Smooth muscle cell of the brain vasculature (primary cell): Measurements from ENCODE around the gene ENG.
"Not testable (repeated sequence)": the region's sequence is repeated elsewhere in the genome, so short reads cannot be mapped to it uniquely, and the experiment has no call there.

Experiments used
- DNase-seq: peaks from one replicate; pipeline ENCODE4 v3.0.0-alpha.2; 2012; ENCODE audit warnings: low read depth, low spot score

Gene ENG

GRCh38 chr9:127854184-127854806 lies at the start of gene ENG:
TSS of gene ENG (minus strand) at chr9:127854658. CDS start at chr9:127854355, 303 bp downstream.
- DNase-seq: no peak

DNA sequence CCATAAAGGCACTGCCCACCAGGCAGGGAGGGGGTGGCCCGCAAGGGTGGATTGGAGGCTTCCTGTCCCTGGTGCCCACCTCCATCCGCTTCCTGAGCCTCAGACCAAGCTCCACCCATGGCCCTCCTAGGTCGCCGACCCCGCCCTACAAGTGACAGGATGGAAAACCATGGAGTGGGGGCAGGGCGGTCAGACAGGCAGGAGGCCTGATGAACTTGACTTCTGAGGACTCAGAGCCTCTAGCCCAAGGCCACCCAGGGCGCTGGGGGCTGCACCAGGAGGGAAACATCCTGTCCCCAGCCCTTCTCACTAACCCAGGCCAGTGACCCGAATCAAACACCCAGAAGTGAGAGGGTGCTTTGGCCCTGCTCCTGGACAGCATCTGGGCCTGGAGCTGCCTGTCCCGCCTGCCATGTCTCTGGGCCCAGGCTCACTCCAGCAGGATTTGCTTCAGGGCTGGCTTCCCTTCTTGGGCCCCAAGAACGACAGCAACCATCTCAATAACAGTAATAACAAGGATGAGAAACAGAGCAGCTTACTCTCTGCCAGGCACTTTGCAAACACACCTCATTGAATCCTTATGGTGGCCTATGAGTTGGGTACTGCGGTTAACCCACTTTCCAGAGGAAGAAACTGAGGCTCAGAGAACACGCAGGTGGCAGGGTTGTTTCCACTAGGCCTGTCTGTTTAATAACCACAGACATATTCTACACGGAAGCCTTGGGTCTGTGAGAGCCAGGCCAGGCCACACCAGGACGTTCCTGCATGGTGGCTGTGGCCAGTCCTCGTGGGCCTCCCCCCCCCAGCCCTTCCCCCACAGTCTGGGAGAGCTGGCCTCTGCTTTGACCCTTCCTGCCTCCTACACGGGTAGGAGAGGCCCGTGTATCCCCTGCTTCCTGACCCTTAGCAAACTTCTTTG lies 49.4 kb upstream of the ENG start:
- no peak for DNase-seq

GRCh38 chr9:127899128-127899943 lies 44.9 kb upstream of the ENG start, which contains the start of gene ST6GALNAC6:
TSS of gene ST6GALNAC6 (minus strand) at chr9:127899603. CDS start at chr9:127897981, 1,622 bp downstream.
- no peak for DNase-seq

DNA sequence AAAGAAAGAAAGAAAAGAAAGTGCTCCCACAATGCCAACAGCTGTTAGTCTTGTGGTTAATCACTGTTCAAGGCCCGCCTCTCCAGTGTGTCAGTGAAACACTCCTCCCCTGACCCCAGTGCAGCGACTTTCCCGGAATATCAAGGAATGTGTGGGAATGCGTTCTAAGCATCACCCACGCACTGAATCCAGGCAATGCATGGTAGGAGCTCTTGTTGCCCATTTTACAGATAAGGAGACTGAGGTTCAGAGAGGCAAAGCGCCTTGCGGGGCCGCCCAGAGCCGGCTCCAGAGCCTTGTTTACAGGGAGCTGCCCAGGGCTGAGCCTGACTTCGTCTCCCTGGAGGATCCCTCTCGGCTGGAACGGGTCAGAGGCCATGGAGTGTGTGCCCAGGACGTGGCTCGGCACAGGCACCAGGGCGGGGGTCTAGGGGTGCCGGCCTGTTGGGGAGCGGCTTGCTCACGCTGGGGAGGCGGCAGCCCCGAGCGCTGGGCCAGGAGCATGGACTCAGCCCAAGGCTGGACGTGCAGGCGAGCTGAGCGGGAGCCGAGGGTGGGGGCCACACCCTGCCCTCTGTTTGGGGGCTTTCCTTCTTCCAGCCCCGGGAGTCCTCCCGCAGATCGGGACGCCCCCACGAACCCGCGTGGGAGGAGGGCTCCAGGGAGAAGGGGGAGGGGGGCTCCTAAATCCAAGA lies 44.1 kb upstream of the ENG start:
- DNase-seq: no peak

DNA sequence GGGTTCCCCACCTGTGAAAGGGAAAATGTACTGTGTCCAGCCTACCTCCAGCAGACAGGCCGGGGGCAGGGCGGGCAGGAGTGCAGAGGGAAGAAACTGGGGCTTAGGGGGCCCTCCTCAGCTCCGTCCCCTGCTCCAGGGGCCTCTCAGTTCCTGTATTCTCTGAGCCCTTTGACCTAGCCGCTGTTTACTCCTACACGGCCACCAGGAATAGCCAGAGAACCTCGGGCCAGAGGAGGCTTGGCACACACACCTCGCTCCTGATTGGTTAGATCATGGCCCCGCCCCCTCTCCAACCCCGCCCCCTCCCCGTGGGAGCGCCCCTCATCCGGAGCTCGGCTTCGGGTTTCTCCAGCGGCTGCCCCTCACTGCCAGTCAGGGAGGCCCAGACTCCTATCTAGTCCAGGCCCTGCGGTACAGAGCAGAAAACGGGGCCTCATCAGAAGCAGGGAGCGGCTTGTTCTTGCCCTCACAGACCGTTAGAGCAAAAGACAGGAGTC lies 42.8 kb upstream of the ENG start:
- DNase-seq: no peak

DNA sequence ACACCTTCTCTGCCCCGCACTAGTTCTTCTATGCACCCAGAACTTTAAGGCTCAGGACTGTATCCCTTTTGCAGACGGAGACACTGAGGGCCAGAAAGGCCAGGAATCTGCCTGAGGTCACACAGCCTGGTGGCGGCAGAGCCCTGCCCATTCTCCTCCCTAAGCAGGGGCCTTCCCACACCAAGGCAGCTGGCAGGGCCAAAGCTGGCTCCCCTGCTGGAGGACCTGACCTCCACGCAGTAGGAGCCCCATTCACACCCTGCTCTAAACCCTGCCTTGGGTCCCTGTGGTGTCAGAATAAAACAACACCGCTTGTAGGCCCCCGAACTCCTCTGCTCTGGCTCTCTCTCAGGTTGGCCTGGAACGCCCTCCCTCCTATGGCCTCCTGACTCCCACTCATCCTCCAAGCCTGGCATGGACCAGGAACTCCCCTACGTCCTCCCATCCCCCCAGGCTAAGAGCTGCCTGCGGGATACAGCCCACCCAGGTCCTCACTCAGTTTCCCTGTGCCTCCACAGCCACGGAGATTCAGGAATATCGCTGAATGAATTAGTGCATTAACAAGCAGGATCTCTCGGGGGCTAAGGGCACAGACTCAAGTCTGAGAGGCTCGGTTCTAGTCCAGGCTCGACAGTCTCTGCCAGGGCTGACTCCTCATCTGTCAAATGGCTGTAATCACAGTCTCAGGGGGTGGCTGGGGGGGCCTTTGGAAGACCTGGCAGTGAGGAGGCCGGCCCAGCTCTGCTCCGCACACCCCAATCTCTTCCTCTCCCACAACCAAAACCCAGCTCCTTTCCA lies 42.1 kb upstream of the ENG start:
- DNase-seq: no peak

DNA sequence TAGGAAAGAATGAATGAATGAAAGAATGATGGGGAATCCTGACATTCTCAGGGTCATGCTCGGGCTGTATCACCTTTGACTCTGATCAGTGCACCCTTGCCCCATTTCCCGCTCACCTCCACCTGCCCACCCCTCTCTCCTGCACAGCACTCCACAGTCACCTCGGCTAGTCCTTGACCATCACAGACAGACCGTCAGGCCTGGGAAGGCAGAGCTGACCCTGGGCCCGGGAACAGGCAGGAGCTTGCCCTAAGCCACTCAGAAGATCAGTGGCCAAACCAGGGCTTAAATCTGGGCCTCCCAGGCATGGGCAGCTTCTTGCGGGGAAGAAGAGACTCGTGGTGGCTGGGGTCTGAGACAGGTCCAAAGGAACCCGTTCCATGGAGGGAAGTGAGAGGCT lies 41.4 kb upstream of the ENG start:
- DNase-seq: no peak

DNA sequence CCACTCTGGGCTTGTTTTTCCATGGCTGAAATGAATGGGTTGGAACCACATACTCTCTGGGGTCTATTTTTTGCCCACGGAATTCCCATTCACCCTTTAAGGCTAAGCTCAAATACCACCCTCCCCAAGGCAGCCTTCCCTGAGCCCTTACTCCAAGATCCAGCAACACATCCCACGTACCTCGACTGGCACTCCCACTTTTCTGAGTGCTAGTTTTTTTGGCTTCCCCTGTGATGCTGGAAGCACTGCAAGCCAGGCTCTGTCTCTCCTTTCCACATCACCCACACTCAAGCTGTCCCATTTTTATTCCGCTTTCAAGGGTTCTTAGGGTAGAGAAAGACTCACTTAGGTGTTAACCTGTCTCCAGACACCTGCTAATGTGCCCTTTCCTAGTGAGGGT lies 38.9 kb upstream of the ENG start:
- no peak for DNase-seq

DNA sequence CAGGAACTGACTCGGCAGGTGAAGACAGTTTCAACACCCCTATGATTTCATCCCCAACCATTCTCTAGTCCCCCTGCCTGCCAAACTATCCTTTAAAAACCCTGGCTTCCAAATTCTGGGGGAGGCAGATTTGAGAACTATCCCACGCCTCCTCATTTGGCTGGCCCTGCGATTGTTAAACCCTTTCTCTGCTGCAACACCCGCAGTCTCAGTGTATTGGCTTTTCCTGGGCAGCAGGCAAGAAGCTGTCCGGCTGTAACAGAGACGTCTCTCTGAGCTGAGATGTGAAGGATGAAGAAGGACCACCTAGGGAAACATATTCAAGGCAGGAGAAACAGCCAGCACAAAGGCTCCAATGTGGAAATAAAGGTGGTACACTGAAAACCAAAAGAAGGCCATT lies 38.4 kb upstream of the ENG start:
- no peak for DNase-seq

DNA sequence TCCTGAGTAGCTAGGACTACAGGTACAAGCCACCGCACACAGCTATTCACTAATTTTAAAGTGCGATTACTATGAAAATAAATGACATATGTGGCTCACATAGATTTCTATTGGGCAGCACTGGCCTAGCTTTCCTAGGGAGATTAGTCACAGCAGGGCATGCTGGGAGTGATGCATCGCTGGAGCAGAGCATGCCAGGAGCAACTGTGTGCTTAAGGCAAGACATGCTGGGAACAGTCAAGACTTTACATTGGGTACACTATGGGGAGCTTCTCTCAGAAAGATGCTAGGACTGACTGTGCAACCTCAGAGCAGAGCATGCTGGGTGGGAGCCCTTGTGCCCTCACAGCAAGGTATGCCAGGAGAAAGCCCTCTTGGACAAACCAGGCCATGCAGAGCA lies 35.6 kb upstream of the ENG start:
- no peak for DNase-seq

DNA sequence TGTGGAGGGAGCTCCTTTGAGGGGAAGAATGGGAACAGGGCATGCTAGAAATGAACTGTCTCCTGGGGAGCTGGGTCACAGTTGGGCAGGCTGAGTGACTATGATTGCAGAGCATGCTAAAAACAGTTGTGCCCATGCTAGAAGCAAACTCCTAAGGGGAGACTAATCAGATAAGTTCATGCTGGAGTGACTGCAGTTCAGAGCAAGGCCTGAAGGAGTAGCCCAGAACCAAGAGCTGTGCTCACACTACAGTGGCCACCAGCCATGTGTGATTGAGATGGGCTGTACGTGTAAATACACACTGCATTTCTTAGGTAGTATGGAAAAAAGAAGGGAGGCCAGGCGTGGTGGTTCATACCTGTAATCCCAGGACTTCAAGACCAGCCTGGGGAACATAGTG lies 33.3 kb upstream of the ENG start:
- no peak for DNase-seq

- DNase-seq: no peak
Observed at GRCh38 chr9:127886401-127886972, 32.0 kb upstream of the ENG start.

GRCh38 chr9:127885508-127886281 lies 31.2 kb upstream of the ENG start:
- no peak for DNase-seq

- DNase-seq: no peak
Observed at GRCh38 chr9:127884976-127885490, 30.6 kb upstream of the ENG start.

DNA sequence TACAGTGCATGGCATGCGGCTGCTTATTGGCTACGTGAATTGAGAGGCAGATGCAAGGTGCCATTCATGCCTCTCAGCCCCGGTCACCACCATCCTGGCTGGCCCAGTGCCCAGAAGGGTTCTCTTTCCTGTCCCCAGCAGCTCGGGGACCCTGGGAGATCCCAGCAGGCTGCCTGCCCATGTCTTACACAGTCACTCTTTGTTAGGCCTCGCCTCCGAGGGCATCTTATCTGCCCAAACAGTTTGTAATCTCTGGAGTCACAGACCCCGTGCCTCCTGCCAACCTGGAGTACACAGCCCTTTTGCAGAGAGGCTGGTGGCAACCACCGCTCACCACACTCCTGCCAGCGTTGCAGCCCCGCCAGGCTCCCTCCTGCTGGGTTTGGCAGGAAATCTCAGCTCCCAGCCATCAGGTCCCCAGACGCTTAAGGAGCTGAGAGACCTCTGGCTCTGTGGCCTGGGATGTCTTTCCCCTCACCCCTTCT lies 30.0 kb upstream of the ENG start:
- no peak for DNase-seq

DNA sequence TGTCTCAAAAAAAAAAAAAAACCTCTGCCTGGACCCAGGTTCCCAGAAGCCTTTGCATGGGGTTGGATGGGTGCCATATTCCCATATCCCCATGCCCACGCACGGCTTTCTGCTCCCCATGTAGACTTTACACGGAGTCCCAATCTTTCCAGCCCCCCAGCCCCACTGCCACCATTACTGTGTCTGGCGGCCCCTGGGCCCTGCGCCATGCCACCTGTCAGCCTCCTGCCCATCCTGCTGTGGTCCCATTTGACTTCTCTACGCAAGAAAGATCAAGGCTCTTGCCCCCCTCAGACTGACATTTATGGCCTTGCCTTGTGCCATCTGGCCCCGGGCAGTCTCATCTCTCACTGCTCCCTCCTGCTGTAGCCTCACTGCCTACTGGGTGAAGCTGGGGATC lies 29.5 kb upstream of the ENG start:
- no peak for DNase-seq

- not testable (repeated sequence) for DNase-seq
Observed at GRCh38 chr9:127881715-127882114, 27.3 kb upstream of the ENG start.

- DNase-seq: no peak
Observed at GRCh38 chr9:127880143-127880542, 25.7 kb upstream of the ENG start.
